Measurements from ENCODE around the gene DCLRE1C.
"Not testable (repeated sequence)": the region's sequence is repeated elsewhere in the genome, so short reads cannot be mapped to it uniquely, and the experiment has no call there.

Gene DCLRE1C

DNA sequence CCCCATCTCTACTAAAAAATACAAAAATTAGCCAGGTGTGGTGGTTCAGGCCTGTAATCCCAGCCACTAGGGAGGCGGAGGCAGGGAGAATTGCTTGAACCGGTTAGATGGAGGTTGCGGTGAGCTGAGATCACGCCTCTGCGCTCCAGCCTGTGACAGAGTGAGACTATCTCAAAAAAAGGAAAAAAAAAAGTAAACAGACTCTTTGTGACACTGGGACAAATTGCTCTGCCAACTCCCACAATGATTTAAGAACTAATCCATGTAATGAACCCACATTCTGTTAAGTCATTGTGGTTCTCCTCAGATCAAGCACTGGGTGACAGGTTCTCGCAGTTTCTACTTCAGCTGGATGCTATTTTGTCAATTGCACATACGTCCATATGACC is 11.0 kb downstream of the DCLRE1C start:
- DNase-seq, result not testable (repeated sequence)

DNA sequence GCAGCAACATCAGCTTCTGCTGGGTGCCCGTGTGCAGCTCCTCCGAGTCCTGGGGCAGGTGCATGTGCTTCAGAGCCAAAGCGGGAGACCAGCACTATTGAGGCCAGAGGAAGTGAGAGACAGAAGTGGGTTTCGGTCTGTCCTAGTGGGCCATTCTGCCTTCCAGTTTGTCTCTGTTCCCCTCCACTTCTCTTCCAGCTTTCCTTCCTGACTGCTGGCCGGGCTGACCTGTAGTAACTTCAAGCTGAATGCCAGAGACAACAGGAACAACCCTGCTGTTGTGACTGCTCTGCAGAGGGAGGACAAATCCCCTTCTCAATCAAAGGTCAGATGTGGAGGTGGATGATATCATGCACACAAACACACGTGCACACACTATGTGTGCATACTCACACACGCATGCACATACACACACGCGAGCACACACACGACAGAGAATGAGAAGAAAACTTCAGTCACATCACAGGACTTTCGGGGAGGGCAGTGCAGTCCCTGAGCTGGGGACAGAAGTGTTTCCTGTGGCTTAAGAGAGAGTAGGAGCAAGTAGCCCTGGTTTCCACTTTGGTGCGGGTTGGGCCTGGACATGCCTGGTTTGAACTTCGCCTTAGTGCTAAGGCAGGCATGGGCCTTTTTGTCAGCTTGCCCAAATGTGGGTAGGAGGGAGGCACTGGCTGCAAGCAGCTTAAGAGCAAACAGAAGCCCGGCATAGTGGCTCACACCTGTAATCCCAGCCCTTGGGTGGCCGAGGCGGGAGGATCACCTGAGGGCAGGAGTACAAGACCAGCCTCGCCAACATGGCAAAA is 11.5 kb downstream of the DCLRE1C start:
- DNase-seq, result not testable (repeated sequence)

DNA sequence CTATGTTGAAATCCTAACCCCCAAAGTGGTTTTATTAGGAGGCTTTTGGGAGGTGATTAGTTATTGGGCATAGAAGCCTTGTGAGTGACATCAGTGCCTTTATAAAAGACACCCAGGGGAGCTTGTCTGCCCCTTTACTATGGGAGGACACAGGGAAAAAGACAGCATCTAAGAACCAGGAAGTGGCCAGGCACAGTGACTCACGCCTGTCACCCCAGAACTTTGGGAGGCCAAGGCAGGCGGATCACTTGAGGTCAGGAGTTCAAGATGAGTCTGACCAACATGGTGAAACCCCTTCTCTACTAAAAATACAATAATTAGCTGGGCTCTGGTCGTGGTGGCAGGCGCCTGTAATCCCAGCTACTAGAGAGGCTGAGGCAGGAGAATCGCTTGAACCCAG is 14.9 kb downstream of the DCLRE1C start:
- peak in 1 of 2 donors; percentile 58 for DNase-seq

DNA sequence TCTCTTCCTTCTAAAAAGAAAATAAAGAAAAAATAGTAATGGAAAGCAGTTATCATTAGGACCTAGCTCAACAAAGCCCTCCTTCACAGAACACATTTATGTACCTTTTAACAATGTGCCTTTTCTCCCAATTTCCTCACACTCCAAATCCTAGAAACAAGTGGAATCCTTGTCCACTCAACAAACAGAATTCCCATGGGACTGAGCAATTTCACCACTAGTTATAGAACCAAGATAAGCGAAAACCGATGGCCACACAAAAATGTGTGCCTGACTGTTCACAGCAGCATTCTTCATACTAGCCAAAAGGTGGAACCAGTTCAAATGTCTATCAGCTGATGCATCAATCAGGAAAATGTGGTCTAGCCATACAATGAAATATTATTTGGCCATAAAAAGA is 17.3 kb downstream of the DCLRE1C start:
- no peak for DNase-seq

DNA sequence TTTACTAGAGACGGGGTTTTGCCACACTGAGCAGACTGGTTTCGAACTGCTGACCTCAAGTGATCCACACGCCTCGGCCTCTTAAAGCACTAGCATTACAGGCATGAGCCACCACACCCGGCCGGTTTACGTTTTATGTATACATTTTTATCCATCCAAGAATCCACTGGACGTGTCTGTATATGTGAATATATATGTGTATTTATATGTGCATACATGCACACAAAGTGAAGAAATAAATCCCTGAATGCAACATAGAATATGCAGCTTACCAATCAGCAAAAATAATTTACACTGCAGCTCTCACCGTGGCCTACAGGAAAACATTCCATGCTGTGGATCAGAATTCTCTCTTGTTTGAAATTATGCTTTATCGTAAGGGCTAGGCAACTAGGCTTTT is 23.3 kb downstream of the DCLRE1C start:
- no peak for DNase-seq

DNA sequence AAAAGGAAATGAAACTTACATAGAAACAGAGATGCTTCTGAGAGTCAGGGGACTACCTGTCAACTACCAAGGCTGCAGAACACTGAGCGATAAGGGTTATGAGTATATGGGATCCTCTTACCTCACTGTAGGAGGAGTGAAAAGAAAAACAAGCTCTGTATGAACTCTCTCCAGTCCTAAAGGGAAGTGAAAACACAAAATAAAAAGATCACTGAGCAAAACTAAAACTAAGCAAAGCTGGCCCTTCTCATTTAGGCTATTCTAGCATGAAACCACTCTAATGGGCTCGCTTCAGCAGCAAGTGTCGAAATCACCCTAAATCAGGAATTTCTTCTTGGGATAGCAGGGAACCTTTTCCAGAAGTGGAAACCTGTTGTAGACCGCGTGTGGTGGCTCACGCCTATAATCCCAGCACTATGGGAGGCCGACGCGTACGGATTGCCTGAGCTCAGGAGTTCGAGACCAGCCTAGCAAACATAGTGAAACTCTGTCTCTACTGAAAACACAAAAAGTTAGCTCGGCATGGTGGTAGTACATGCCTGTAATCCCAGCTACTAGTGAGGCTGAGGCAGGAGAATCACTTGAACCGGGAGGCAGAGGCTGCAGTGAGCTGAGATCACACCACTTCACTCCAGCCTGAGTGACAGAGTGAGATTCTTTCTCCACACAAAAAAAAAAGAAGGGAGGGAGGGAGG is 27.0 kb downstream of the DCLRE1C start:
- no peak for DNase-seq

DNA sequence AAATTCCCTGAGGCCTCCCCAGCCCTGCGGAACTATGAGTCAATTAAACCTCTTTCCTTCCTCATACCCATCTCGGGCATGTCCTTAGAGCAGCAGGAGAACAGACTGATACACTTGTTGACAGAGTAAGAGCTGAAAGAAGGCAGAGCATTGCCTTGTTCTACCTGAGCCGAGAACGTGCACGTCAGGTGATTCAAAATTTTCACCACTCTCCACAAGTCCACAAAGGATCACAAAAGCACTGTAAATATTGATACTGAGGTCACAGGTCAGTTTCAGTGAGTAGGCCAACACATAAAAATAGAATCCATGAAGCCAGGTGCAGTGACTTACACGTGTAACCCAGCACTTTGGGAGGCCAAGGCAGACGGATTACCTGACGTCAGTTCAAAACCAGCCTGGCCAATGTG is 27.8 kb downstream of the DCLRE1C start:
- DNase-seq, result no peak

DNA sequence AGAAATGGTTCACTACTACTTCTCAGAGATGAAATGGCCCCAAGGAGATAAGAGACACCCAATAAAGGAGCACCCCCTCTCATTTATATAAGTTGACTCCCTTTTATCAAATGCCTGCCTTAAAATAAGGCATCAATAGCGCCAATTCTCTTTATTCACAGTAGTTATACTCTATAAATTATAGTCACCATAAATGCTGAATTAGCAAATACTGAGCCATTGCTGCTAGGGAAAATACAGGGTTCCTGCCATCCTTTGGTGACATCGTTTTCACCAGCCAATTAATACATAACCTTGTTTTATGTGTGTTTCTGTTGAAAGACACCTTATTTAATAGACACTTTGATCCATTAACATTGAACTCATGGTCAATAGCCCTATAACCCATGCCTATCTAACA is 28.6 kb downstream of the DCLRE1C start:
- no peak for DNase-seq

DNA sequence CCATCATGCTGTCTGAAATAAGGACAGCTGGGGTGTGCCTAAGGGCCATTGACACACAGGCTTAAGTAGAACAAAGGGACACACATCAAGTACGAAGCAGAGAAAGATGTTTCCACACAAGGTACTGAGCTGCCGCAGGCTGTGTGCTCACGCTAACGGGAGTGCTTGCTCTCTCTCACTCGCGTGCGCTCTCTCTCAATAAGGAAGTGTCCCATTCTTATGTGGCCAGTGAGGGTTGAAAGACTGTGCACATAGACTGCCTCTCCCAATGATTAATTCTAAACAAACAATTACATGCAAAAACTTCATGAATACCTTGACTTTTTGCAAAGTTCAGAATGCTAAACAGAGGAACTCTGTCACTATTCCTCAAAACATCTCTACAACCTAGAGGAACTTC is 29.9 kb downstream of the DCLRE1C start:
- DNase-seq, result no peak

DNA sequence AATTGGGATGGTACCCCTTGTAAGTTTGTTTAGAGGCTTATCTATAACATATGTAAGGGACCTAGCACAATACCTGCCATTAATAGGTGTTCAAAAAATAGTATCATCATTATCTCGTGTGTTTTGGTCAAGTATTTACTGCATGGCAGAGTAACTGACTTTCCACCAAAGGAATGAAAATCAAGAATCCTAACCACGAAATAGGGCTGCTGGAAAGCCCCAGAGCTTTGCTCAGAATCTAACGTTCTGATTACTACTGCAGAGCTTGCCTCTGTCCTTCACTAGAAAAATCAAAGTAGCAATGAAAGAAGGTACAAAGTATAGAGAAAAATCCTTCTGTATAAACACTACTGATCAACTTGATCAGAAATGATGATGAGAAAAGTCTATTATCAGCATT is 34.9 kb downstream of the DCLRE1C start:
- DNase-seq, result no peak

DNA sequence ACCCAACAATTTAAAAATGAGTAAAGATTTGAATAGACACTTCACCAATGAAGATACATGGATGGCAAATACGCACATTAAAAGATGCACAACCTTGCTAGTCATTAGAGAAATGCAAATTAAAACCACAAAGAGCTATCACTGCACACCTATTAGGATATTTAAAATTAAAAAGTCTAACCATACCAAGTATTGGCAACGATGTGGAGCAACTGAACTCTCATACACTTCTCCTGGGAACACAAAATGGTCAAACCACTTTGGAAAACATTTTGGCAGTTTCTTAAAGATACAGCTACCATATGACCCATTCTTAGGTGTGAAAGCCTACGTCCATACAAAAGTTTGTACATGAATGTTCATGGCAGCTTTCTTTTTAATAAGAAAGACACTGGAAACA is 36.1 kb downstream of the DCLRE1C start:
- no peak for DNase-seq

DNA sequence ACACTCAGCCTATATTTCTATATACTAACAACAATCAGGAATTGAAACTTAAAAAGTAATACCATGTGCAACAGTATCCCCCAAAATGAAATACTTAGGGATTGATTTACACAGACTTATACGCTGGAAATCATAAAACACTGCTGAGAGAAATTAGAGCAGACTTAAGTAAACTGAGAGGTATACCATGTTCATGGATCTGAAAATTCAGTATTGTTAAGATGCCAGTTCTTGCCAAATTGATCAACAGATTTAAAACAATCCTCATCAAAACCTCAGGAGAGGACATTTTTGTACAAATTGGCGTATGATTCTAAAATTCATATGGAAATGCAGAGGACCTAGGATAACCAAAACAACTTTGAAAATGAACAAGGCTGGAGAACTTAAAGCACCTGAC is 37.3 kb downstream of the DCLRE1C start:
- DNase-seq, result no peak

DNA sequence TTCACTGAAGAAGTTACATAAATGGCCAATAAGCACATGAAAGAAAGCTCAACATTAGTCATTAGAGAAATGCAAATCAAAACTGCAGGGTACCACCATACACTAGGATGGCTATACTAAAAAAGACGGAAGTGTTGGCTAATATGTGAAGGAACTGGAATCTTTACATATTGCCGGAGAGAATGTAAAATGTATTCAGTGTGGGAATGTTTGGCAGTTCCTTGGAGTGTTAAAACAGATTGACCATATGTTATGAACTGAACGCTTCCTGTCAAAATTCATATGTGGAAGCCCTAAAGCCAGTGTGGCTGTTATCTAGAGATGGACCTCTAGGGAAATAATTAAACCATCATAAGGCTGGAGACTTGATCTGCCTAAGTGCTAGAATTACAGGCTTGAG is 42.1 kb downstream of the DCLRE1C start:
- no peak for DNase-seq

DNA sequence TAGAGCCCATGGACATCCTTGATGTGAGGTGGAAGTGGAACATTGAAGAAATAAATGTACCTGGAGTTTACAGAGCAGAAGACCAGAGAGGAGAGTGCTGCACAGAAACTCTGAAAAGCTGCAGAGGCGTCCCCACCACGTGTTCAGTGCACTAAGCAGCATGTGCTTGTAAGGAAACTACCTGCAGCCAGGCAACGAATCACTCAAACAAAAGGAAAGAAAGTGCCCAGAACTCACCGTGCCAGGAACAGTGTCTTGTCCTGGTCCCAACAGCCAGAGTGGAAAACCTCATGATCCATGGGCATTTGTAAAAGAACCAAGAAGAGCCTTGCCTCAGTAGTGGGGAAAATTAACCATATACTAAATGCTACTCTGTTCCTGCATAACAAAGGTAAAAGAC is 42.9 kb downstream of the DCLRE1C start:
- DNase-seq, result no peak

DNA sequence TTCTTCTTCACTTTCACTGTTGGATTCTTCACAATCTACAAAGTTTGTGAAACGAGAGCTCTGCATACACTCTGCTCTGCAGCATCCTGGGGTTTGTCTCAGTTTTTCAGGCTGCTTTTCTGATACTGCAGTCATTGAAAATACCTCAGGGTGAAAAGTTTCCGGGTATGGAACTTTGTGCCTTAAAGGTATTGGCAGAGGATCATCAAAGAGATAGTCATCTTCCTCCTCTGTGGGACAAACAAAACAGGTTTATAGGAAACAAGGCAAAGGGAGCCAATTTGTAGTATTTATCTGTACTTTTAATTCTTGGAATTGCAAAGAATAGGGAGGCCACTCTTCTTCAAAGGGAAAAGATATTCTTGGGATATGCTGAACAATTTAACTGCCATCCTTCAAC is 44.8 kb downstream of the DCLRE1C start:
- no peak for DNase-seq

DNA sequence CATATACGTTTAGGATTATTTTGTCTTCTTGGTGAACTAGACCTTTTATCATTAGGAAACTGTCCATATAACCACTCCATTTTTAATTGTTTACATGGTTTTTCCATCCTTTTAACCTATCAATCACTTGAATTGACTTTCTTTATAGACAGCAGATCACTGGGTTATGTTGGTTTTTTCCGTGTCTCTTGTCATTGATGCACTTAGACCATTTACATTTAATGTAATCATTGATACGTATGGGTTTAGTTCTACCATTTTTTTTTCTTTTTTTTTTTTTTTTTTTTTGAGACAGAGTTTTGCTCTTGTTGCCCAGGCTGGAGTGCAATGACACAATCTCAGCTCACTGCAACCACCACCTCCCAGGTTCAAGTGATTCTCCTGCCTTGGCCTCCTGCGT is 46.3 kb downstream of the DCLRE1C start:
- not testable (repeated sequence) for DNase-seq

DNA sequence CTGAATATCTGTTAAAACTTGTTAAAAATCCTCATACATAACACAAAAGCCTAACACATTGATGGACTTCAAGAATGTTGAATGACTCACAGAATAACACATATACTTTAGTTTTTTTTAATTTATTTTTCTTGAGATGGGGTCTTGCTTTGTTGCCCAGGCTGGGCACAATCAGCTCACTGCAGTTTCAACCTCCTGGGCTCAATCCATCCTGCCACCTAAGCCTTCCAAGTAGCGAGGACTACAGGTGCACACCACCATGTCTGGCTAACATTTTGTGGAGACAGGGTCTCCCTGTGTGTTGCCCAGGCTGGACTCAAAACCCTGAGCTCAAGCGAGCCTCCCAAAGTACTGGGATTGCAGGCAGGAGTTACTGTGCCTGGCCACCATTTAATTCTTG is 47.1 kb downstream of the DCLRE1C start:
- no peak for DNase-seq

DNA sequence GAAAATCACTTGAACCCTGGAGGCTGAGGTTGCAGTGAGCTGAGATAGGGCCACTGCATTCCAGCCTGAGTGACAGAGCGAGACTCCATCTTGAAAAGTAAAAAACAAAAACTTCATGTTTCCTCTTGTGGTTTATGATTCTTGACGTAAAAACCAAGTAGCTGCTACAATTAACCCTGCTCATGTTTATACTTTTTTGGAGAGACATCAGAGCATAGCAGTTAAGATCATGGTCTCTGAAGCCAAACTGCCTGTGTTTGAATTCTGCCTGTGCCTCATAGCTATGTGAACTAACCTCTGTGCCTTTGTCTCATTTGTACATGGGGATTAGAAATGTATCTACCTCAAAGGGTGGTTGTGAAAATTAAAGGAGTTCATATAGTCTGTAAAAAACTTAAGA is 48.0 kb downstream of the DCLRE1C start:
- DNase-seq, result no peak

DNA sequence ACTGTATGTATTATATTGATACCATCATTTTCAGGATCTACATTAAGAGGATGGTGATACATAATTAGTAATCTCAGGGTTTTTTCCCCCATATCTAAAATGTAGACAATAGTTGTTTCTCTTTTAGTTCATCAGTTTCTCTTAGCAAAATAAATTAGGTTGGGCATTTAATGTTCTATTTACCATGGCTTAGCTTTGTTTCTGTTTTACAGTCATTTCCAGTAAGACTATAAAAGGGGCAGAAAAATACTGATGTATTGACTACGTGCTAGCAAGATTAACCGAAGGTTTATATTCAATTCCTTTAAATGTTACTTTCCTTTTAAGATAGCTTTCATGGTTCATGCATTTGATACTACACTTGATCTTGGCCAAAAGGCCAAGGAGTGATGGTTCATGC is 49.0 kb downstream of the DCLRE1C start:
- DNase-seq, result no peak

DNA sequence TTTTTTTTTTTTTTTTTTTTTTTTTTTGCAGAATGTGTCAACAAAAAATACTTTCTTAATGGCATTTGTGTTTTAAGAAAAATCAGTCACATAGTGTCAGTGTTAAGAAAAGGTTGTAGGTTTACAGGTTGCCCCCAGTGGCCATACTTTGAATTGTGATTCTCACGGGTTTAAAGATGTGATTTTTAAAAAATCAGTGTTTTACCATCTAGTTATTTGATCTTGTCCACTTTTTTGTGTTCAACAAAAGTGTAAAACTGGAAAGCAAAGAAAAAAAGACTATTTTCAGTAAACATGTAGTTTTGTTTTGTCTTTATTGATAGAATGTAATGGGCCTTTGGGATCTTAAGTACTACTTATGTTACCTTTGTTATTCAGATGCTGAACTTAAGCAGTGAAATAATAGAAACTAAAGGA is 49.6 kb downstream of the DCLRE1C start:
- peak; percentile 9 to 38 for DNase-seq

DNA sequence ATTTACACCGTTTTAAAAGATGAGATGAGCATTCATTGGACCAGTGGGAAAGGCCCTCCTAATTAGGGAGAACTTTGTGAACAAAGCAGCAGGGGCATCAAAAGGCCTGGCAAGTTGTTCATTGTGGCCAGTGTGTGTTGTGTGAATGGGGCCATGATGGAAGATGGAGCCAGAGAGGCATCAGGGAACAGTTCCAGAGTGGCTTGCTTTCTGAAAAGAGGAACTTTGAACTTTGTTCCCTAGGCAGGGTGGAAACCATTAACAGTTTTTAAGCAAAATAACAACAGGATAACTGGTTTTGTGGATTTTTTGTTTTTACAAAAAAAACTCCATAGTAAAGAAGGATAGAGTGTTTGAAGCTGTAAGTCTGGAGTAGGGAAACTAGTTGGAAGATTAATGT is 62.7 kb downstream of the DCLRE1C start:
- no peak for DNase-seq

DNA sequence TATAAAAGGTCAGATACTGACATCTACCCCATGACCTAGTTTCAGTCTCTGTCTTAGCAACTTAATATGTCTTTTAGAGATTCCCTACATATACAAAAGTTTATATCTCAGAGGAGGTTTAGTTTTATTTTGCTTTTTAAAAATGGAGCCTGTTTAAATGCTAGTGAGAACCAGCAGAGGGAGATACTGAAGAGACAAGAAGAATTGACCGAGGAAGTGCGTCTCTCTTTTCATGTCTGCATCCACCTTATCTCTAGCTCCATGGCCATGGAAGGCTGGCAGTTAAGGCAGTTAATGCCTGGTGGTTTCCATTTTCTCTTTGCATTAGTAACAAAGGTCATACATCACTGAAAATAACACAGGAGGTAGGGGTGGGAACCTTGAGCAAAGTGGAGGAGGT is 64.6 kb downstream of the DCLRE1C start:
- DNase-seq, result no peak

DNA sequence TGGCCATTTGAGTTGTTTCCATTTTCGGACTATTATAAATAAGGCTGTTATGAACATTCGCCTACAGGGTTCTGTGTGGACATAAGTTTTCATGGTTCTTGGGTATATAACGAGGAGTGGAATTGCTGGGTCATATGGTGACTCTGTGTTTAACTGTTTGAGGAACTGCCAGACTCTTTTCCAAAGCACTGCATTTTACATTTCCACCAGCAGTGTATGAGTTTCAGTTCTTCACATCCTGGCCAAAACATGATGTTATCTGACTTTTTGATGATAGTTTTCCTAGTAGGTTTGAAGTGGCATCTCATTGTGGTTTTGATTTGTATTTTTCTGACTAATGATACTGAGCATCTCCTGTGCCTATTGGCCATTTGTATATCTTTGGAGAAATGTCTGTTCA is 69.8 kb downstream of the DCLRE1C start:
- DNase-seq, result no peak

DNA sequence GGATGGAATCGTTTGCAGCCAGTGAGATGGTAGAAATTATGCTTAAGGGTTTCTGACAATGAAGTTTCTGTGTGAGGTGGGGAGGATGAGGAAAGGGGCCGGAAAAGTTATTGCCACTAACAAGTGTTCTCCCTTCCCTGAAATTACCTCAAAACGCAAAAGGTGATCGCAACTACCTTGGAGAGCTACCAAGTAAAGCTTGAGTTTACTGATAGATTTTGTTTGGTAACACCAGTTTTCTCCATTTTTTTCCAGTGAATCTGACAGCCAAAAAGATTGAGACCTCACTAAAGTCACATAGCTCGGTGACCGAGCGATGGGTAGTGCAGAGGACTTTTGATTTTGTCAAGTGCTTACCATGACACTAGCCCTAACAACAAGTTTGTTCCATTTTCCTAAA is 73.7 kb downstream of the DCLRE1C start:
- no peak for DNase-seq

DNA sequence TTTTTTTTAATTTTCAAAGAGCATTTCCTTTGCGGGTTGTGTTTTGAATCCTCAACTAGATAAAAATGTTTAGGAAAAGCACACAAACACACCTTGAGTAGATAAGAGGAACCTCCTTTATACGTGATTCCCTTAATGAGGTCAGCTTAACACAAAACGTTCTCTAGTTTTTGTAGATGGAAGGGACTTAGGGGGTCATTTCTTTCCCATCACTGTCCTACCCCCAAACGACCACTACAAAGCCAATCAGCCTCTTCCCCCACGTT is 74.0 kb downstream of the DCLRE1C start:
- no peak for DNase-seq

Measured in CD4-positive, alpha-beta T cell treated with Interleukin-1 beta for 1 hour (primary cell).